ENCODE results near the gene MYH11. TPM values are rescaled to one million over a fixed set of nuclear protein-coding genes. Genes with fewer than 3 reads are reported as not detected.

Gene MYH11
- total and polyA plus RNA-seq, 2 experiments from 2014 or later, result 1.6 to 5.9 TPM

- Histone ChIP-seq H3K9me2 (ENCODE audit: insufficient read depth) (no peaks in the 10 kb centered on the region), H3F3A (replicated peaks; ENCODE audit: low read depth) (no peaks in the 10 kb centered on the region), H3K27me3 (ENCODE audit: insufficient read depth) (no peaks in the 10 kb centered on the region), H3K36me3 (ENCODE audit: insufficient read depth) (no peaks in the 10 kb centered on the region), H2AFZ (no peak overlapping the region), H3K27ac (ENCODE audit: low read depth) (no peak overlapping the region), H3K4me1 (ENCODE audit: insufficient read depth) (no peaks in the 10 kb centered on the region), H3K79me2 (replicated peaks; ENCODE audit: insufficient read depth) (no peaks in the 10 kb centered on the region), H3K4me2 (no peak overlapping the region), H4K20me1 (replicated peaks; ENCODE audit: insufficient read depth) (no peaks in the 10 kb centered on the region), H3K4me3 (no peak overlapping the region)
- H3K36me3 Mint-ChIP-seq (ENCODE audit: low read depth), result no peaks in the 10 kb centered on the region
- no peak for DNase-seq (ENCODE audit: low spot score)
- H3K27ac Mint-ChIP-seq, result no peak overlapping the region
- peaks cover 8% of the 10 kb centered on the region for H3K27me3 Mint-ChIP-seq (ENCODE audit: insufficient read depth, low read depth, poor library complexity)
- TF ChIP-seq NANOG (IDR thresholded peaks at IDR 0.05; ENCODE audit: borderline replicate concordance) (no peak), POLR2AphosphoS5 (IDR thresholded peaks at IDR 0.05; ENCODE audit: low read depth) (no peak), JUNB (IDR thresholded peaks at IDR 0.05; ENCODE audit: unreplicated experiment) (no peak), STAT1 (IDR thresholded peaks at IDR 0.05; ENCODE audit: unreplicated experiment) (no peak), ETS1 (IDR thresholded peaks at IDR 0.05) (no peak), ZNF114 (CRISPR knock-in tag; IDR thresholded peaks at IDR 0.05) (no peak), CTCF (conservative IDR thresholded peaks at IDR 0.05; ENCODE audit: low read depth in 2 of 2) (no peak), ZNF462 (CRISPR knock-in tag; IDR thresholded peaks at IDR 0.05) (no peak)
- ATAC-seq, result no peak
- H3K4me1 Mint-ChIP-seq, result no peaks in the 10 kb centered on the region
- H3K4me3 Mint-ChIP-seq, result no peak overlapping the region
- H3K9me3 Mint-ChIP-seq, result peaks cover 5% of the 10 kb centered on the region; the same call in 1 of the 3 replicates
Measured at GRCh38 chr16:15786501-15786900, 70.3 kb downstream of the MYH11 start.
